ENCODE results near the gene LHX3.

The LHX3 gene

GRCh38 chr9:136205707-136205992, 722 bp upstream of the LHX3 start:
- DNase-seq = no peak

- no peak for DNase-seq
Measured at GRCh38 chr9:136204145-136204805, 653 bp downstream of the LHX3 start.

GRCh38 chr9:136203408-136204144, 1.4 kb downstream of the LHX3 start:
- no peak for DNase-seq

- DNase-seq = no peak
Measured at GRCh38 chr9:136202454-136203407, 2.2 kb downstream of the LHX3 start.

- no peak for DNase-seq
Measured at GRCh38 chr9:136201609-136202453, 3.1 kb downstream of the LHX3 start.

- no peak for DNase-seq
Measured at GRCh38 chr9:136201174-136201573, 3.8 kb downstream of the LHX3 start.

GRCh38 chr9:136200424-136200823, 4.5 kb downstream of the LHX3 start:
- no peak for DNase-seq

GRCh38 chr9:136199391-136200288, 5.3 kb downstream of the LHX3 start:
- DNase-seq = no peak

- DNase-seq = no peak
Measured at GRCh38 chr9:136198605-136199083, 6.3 kb downstream of the LHX3 start.

GRCh38 chr9:136197930-136198604, 6.9 kb downstream of the LHX3 start:
- no peak for DNase-seq

GRCh38 chr9:136197084-136197875, 7.6 kb downstream of the LHX3 start:
- DNase-seq = no peak

GRCh38 chr9:136196404-136197083, 8.4 kb downstream of the LHX3 start:
- no peak for DNase-seq

- no peak for DNase-seq
Measured at GRCh38 chr9:136194540-136194939, 10.4 kb downstream of the LHX3 start.

- DNase-seq = no peak
Measured at GRCh38 chr9:136193891-136194279, 11.0 kb downstream of the LHX3 start.

- no peak for DNase-seq
Measured at GRCh38 chr9:136193127-136193890, 11.6 kb downstream of the LHX3 start.

GRCh38 chr9:136192289-136193126, 12.4 kb downstream of the LHX3 start:
- DNase-seq = no peak

- no peak for DNase-seq
Measured at GRCh38 chr9:136191960-136192286, 13.0 kb downstream of the LHX3 start.

Data from activated gamma-delta T cell treated with Interleukin-2 at 50 U/mL for 16 hours (primary cell).